HG03565 (cell line): ENCODE results near the gene ENPP5.
A peak's percentile ranks its signal among the peaks of the same experiment; 100 is the strongest.
"Not testable (repeated sequence)": the region's sequence is repeated elsewhere in the genome, so short reads cannot be mapped to it uniquely, and the experiment has no call there.

Experiments
- ATAC-seq: cut with Tn5 transposase; IDR thresholded peaks from one replicate; pipeline ENCODE4 v1.9.1; 2021; ENCODE audit warnings: mild to moderate bottlenecking, moderate library complexity; ENCODE audit not compliant: unreplicated experiment

Gene ENPP5

GRCh38 chr6:46175976-46176375 is 5.2 kb upstream of the ENPP5 start:
- no peak for ATAC-seq

GRCh38 chr6:46175446-46175845 is 4.7 kb upstream of the ENPP5 start:
- peak; percentile 86 for ATAC-seq

- no peak for ATAC-seq
Observed at GRCh38 chr6:46174904-46175303, 4.1 kb upstream of the ENPP5 start.

- ATAC-seq, result no peak
Observed at GRCh38 chr6:46172176-46172575, 1.4 kb upstream of the ENPP5 start.

GRCh38 chr6:46160102-46160501 is 10.7 kb downstream of the ENPP5 start:
- ATAC-seq, result no peak

- no peak for ATAC-seq
Observed at GRCh38 chr6:46159229-46159628, 11.6 kb downstream of the ENPP5 start.

- no peak for ATAC-seq
Observed at GRCh38 chr6:46156701-46157100, 14.1 kb downstream of the ENPP5 start.

- not testable (repeated sequence) for ATAC-seq
Observed at GRCh38 chr6:46149066-46149465, 21.7 kb downstream of the ENPP5 start.

GRCh38 chr6:46144270-46144669 is 26.5 kb downstream of the ENPP5 start:
- no peak for ATAC-seq

- peak; percentile 64 for ATAC-seq
Observed at GRCh38 chr6:46138281-46138680, 32.5 kb downstream of the ENPP5 start.

GRCh38 chr6:46137387-46137786 is 33.4 kb downstream of the ENPP5 start:
- no peak for ATAC-seq

GRCh38 chr6:46136831-46137230 is 33.9 kb downstream of the ENPP5 start:
- no peak for ATAC-seq

GRCh38 chr6:46135176-46135575 is 35.6 kb downstream of the ENPP5 start:
- no peak for ATAC-seq

- no peak for ATAC-seq
Observed at GRCh38 chr6:46134216-46134615, 36.6 kb downstream of the ENPP5 start.

GRCh38 chr6:46131291-46131690 is 39.5 kb downstream of the ENPP5 start:
- not testable (repeated sequence) for ATAC-seq

GRCh38 chr6:46130666-46131065 is 40.1 kb downstream of the ENPP5 start:
- no peak for ATAC-seq

GRCh38 chr6:46129629-46130511 is 40.9 kb downstream of the ENPP5 start, which contains the start of gene ENPP4:
TSS of gene ENPP4 (plus strand) at chr6:46129989. CDS start at chr6:46139584, 9,595 bp downstream.
- peak; percentile 97 for ATAC-seq

GRCh38 chr6:46129291-46129628 is 41.5 kb downstream of the ENPP5 start:
- peak; percentile 3 for ATAC-seq

- ATAC-seq, result no peak
Observed at GRCh38 chr6:46128476-46128875, 42.3 kb downstream of the ENPP5 start.

- ATAC-seq, result not testable (repeated sequence)
Observed at GRCh38 chr6:46119679-46120078, 51.1 kb downstream of the ENPP5 start.

- ATAC-seq, result no peak
Observed at GRCh38 chr6:46118836-46119235, 51.9 kb downstream of the ENPP5 start.

- no peak for ATAC-seq
Observed at GRCh38 chr6:46118157-46118556, 52.6 kb downstream of the ENPP5 start.

- no peak for ATAC-seq
Observed at GRCh38 chr6:46116289-46116688, 54.5 kb downstream of the ENPP5 start.
